GM21390 (cell line): ENCODE results near the gene ATP8A1.
"Not testable (repeated sequence)": the region's sequence is repeated elsewhere in the genome, so short reads cannot be mapped to it uniquely, and the experiment has no call there.

Experiments
- ATAC-seq: cut with Tn5 transposase; IDR thresholded peaks from one replicate; pipeline ENCODE4 v1.9.1; 2021; ENCODE audit not compliant: unreplicated experiment

The ATP8A1 gene

GRCh38 chr4:42474406-42474805 lies 182.5 kb downstream of the ATP8A1 start:
- no peak for ATAC-seq

- no peak for ATAC-seq
Measured at GRCh38 chr4:42473071-42473684, 183.7 kb downstream of the ATP8A1 start.

GRCh38 chr4:42471896-42472295 lies 185.0 kb downstream of the ATP8A1 start:
- no peak for ATAC-seq

GRCh38 chr4:42470023-42470422 lies 186.9 kb downstream of the ATP8A1 start:
- no peak for ATAC-seq

GRCh38 chr4:42467777-42468176 lies 189.1 kb downstream of the ATP8A1 start:
- ATAC-seq: not testable (repeated sequence)

GRCh38 chr4:42466273-42466844 lies 190.5 kb downstream of the ATP8A1 start:
- ATAC-seq: no peak

GRCh38 chr4:42464550-42465094 lies 192.3 kb downstream of the ATP8A1 start:
- ATAC-seq: no peak

- not testable (repeated sequence) for ATAC-seq
Measured at GRCh38 chr4:42461216-42461615, 195.7 kb downstream of the ATP8A1 start.

- ATAC-seq: peak; percentile 99
Measured at GRCh38 chr4:42460043-42460442, 196.9 kb downstream of the ATP8A1 start.

GRCh38 chr4:42458657-42459056 lies 198.2 kb downstream of the ATP8A1 start:
- ATAC-seq: no peak

GRCh38 chr4:42454755-42455420 lies 202.0 kb downstream of the ATP8A1 start:
- ATAC-seq: no peak

- peak; percentile 61 for ATAC-seq
Measured at GRCh38 chr4:42453612-42454011, 203.3 kb downstream of the ATP8A1 start.

GRCh38 chr4:42452823-42453222 lies 204.1 kb downstream of the ATP8A1 start:
- ATAC-seq: no peak

GRCh38 chr4:42446823-42447222 lies 210.1 kb downstream of the ATP8A1 start:
- ATAC-seq: no peak

GRCh38 chr4:42445038-42445437 lies 211.9 kb downstream of the ATP8A1 start:
- no peak for ATAC-seq

GRCh38 chr4:42442601-42443000 lies 214.3 kb downstream of the ATP8A1 start:
- ATAC-seq: no peak

- ATAC-seq: no peak
Measured at GRCh38 chr4:42440083-42440482, 216.8 kb downstream of the ATP8A1 start.

- no peak for ATAC-seq
Measured at GRCh38 chr4:42436928-42437565, 219.9 kb downstream of the ATP8A1 start.

GRCh38 chr4:42428036-42428435 lies 228.9 kb downstream of the ATP8A1 start:
- no peak for ATAC-seq

GRCh38 chr4:42425146-42426065 lies 231.5 kb downstream of the ATP8A1 start:
- no peak for ATAC-seq

GRCh38 chr4:42420140-42420539 lies 236.8 kb downstream of the ATP8A1 start:
- no peak for ATAC-seq
